Neural progenitor cell (in vitro differentiated cells): Measurements from ENCODE around the gene EFCAB6. TPM values are rescaled to one million over a fixed set of nuclear protein-coding genes. Genes with fewer than 3 reads are reported as not detected.

Experiments
- DNase-seq: peaks from one replicate; pipeline ENCODE4 v3.0.0-alpha.2; 2016; ENCODE audit warnings: low spot score
- H2AFZ ChIP-seq: fragments of 200-600 bp; sonication (generic); replicated peaks from 2 replicates; pipeline ENCODE4 v1.6.1; 2016; ENCODE audit warnings: antibody characterized with exemption
- H3F3A ChIP-seq: fragments of 200-600 bp; sonication (generic); 2 replicates; pipeline ENCODE4 v1.6.1; 2016; ENCODE audit warnings: antibody characterized with exemption, low read depth
- H3K27ac ChIP-seq: fragments of 200-600 bp; sonication (generic); 2 replicates; pipeline ENCODE4 v1.5.1; 2016; ENCODE audit warnings: mild to moderate bottlenecking
- H3K27me3 ChIP-seq: fragments of 200-600 bp; sonication (generic); 2 replicates; pipeline ENCODE4 v1.6.1; 2016; ENCODE audit warnings: mild to moderate bottlenecking, moderate library complexity
- H3K36me3 ChIP-seq: fragments of 200-600 bp; sonication (generic); 2 replicates; pipeline ENCODE4 v1.5.1; 2016
- H3K4me1 ChIP-seq: fragments of 200-600 bp; sonication (generic); 2 replicates; pipeline ENCODE4 v1.6.1; 2016; ENCODE audit warnings: mixed run types
- H3K4me2 ChIP-seq: fragments of 200-600 bp; sonication (generic); 2 replicates; pipeline ENCODE4 v1.6.1; 2016
- H3K4me3 ChIP-seq: fragments of 200-600 bp; sonication (generic); 2 replicates; pipeline ENCODE4 v1.5.1; 2016
- H3K79me2 ChIP-seq: fragments of 200-600 bp; sonication (generic); 2 replicates; pipeline ENCODE4 v1.6.1; 2016; ENCODE audit warnings: low read depth
- H3K9ac ChIP-seq: fragments of 200-600 bp; sonication (generic); 2 replicates; pipeline ENCODE4 v1.6.1; 2016
- H3K9me3 ChIP-seq: fragments of 200-600 bp; sonication (generic); 2 replicates; pipeline ENCODE4 v1.5.1; 2016; ENCODE audit warnings: low read depth
- H4K20me1 ChIP-seq: fragments of 200-600 bp; sonication (generic); 2 replicates; pipeline ENCODE4 v1.6.1; 2016; ENCODE audit warnings: low read depth
- H3K27ac Mint-ChIP-seq: 3 replicates; pipeline ENCODE4 v1.8.0; 2021; ENCODE audit warnings: mixed read lengths
- H3K27me3 Mint-ChIP-seq: 2 replicates; pipeline ENCODE4 v1.8.0; 2022; ENCODE audit warnings: low read depth, mild to moderate bottlenecking, inconsistent platforms, moderate library complexity, mixed read lengths; ENCODE audit not compliant: insufficient read depth
- H3K36me3 Mint-ChIP-seq: 3 replicates; pipeline ENCODE4 v1.8.0; 2021; ENCODE audit warnings: mixed read lengths
- H3K4me1 Mint-ChIP-seq: 3 replicates; pipeline ENCODE4 v1.8.0; 2021; ENCODE audit warnings: mixed read lengths
- H3K4me3 Mint-ChIP-seq: 3 replicates; pipeline ENCODE4 v1.8.0; 2021; ENCODE audit warnings: mild to moderate bottlenecking, moderate library complexity, mixed read lengths
- H3K9me3 Mint-ChIP-seq: 3 replicates; pipeline ENCODE4 v1.8.0; 2020; ENCODE audit warnings: mixed read lengths
- CTCF ChIP-seq: fragments of 200-600 bp; sonication (generic); IDR thresholded peaks from 2 replicates; pipeline ENCODE4 v1.5.1; 2017; ENCODE audit warnings: antibody characterized with exemption, mild to moderate bottlenecking
- EZH2 ChIP-seq: fragments of 200-600 bp; sonication (generic); IDR thresholded peaks from 2 replicates; pipeline ENCODE4 v1.6.1; 2017; ENCODE audit warnings: antibody characterized with exemption, mild to moderate bottlenecking, moderate library complexity
- EZH2phosphoT487 ChIP-seq: fragments of 200-600 bp; sonication (generic); IDR thresholded peaks from 2 replicates; pipeline ENCODE4 v1.6.1; 2017; ENCODE audit warnings: antibody characterized with exemption
- total RNA-seq: library from RNA; depleted of rRNA; stranded (reverse); fragments of >200 nt; gene quantifications from 2 replicates; pipeline ENCODE4 v1.2.3, GENCODE V29; 2015; ENCODE audit warnings: low replicate concordance

EFCAB6 gene
- total RNA-seq, 1 donor from 2014 or later = 4.9 TPM

DNA sequence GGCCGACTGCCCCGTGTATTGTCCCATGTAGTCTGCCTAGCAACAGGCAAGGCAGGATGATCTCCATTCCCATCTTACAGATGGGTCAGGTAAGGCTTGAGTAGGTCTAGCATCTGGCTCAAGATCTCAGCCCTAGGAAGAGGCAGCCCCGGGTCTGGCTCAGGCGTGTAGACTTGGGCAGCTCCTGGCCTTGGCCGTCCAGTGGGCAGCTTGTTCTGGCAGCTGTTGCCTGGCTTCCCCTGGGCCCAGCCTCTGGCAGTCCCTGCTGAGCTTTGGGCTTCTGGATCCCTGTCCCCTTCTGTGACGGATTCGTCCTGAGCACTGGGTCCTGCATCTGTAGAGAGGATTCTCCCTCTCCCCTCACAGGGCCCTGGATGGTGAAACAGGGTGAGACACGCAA, 327.9 kb downstream of the EFCAB6 start:
- Histone ChIP-seq H3K4me1 (peaks cover 8% of the 10 kb centered on the region), H4K20me1 (no peaks in the 10 kb centered on the region), H3K4me3 (no peak overlapping the region), H3K9me3 (no peaks in the 10 kb centered on the region), H3K79me2 (no peaks in the 10 kb centered on the region), H3K4me2 (no peak overlapping the region), H3K27ac (no peak overlapping the region), H3F3A (no peaks in the 10 kb centered on the region), H3K9ac (no peak overlapping the region), H2AFZ (no peak overlapping the region), H3K27me3 (no peaks in the 10 kb centered on the region), H3K36me3 (no peaks in the 10 kb centered on the region)
- Mint-ChIP-seq H3K27me3 (peaks cover 5% of the 10 kb centered on the region), H3K4me3 (no peak overlapping the region), H3K36me3 (no peaks in the 10 kb centered on the region), H3K27ac (no peak overlapping the region), H3K9me3 (no peaks in the 10 kb centered on the region), H3K4me1 (peaks cover 20% of the 10 kb centered on the region)
- DNase-seq = no peak
- TF ChIP-seq EZH2phosphoT487 = no peak
- TF ChIP-seq CTCF = no peak
- no peak for TF ChIP-seq EZH2

DNA sequence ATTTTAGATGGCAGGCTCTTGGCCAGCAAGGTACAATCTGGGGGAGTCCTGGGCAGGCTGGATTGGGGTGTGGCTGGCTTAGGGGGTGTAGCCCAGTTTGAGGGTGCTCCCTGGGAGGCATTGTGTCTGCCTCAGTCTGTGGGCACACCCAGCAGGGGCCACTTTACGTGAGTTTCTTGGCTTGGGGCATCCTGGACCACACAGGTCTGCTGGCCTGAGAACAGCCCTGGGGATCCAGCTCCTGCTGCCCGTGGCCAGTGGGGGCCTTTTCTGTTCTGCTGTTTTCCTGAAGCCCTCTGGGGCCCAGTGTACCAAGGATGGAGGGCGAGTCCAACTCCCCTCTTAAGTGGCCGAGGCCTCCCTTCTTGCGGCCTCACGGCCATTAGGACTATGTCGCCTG, 328.4 kb downstream of the EFCAB6 start:
- H4K20me1 ChIP-seq = no peaks in the 10 kb centered on the region

GRCh38 chr22:43483266-43483665, 328.8 kb downstream of the EFCAB6 start:
- no peak overlapping the region for H3K27ac Mint-ChIP-seq
- no peaks in the 10 kb centered on the region for H4K20me1 ChIP-seq
- H3K4me3 Mint-ChIP-seq = no peak overlapping the region
- no peak overlapping the region for H3K27ac ChIP-seq
- H3K4me1 Mint-ChIP-seq = peaks cover 15% of the 10 kb centered on the region
- H3K36me3 Mint-ChIP-seq = no peaks in the 10 kb centered on the region
- H3K9me3 ChIP-seq = no peaks in the 10 kb centered on the region
- no peak for TF ChIP-seq EZH2
- no peak overlapping the region for H3K4me2 ChIP-seq
- H3K4me3 ChIP-seq = no peak overlapping the region
- no peaks in the 10 kb centered on the region for H3F3A ChIP-seq
- no peak overlapping the region for H3K9ac ChIP-seq
- H3K27me3 ChIP-seq = no peaks in the 10 kb centered on the region
- H3K79me2 ChIP-seq = no peaks in the 10 kb centered on the region
- no peaks in the 10 kb centered on the region for H3K9me3 Mint-ChIP-seq
- no peak overlapping the region for H2AFZ ChIP-seq
- DNase-seq = no peak
- peaks cover 5% of the 10 kb centered on the region for H3K27me3 Mint-ChIP-seq
- H3K4me1 ChIP-seq = peaks cover 8% of the 10 kb centered on the region
- H3K36me3 ChIP-seq = no peaks in the 10 kb centered on the region

More for the DNA sequence above, 328.4 kb downstream of the EFCAB6 start:
- H3K27me3 ChIP-seq = no peaks in the 10 kb centered on the region
- no peak overlapping the region for H3K4me3 ChIP-seq
- TF ChIP-seq CTCF = no peak
- no peak for TF ChIP-seq EZH2
- no peak for TF ChIP-seq EZH2phosphoT487
- H2AFZ ChIP-seq = no peak overlapping the region
- H3K36me3 ChIP-seq = no peaks in the 10 kb centered on the region
- H3F3A ChIP-seq = no peaks in the 10 kb centered on the region
- H3K9ac ChIP-seq = no peak overlapping the region
- Mint-ChIP-seq H3K4me3 (no peak overlapping the region), H3K27ac (no peak overlapping the region), H3K27me3 (peaks cover 5% of the 10 kb centered on the region), H3K9me3 (no peaks in the 10 kb centered on the region), H3K36me3 (no peaks in the 10 kb centered on the region), H3K4me1 (peaks cover 19% of the 10 kb centered on the region)
- no peak overlapping the region for H3K27ac ChIP-seq
- no peak overlapping the region for H3K4me2 ChIP-seq
- no peaks in the 10 kb centered on the region for H3K79me2 ChIP-seq
- DNase-seq = no peak
- H3K4me1 ChIP-seq = peaks cover 8% of the 10 kb centered on the region
- H3K9me3 ChIP-seq = no peaks in the 10 kb centered on the region

DNA sequence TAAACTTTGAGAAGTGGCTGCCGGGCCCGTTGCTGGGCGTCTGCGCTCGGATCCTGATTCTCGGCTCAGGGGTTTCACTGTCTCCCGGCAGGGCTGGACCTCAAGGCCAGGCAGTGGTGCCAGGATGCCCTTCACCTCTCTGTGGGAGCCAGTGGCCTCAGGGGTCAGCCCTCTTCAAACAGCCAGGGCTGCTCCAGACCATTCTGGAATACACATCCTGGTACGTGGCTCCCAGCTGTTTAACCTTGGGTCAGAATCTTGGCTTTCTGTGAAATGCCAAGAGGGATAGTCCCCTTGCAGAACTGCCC, 329.8 kb downstream of the EFCAB6 start:
- Histone ChIP-seq H3K4me1 (peaks cover 8% of the 10 kb centered on the region), H3K27ac (no peak overlapping the region), H3K36me3 (no peaks in the 10 kb centered on the region), H3F3A (no peaks in the 10 kb centered on the region), H3K27me3 (no peaks in the 10 kb centered on the region), H3K79me2 (no peaks in the 10 kb centered on the region), H3K9ac (no peak overlapping the region), H2AFZ (no peak overlapping the region), H3K4me3 (no peak overlapping the region), H4K20me1 (no peaks in the 10 kb centered on the region), H3K4me2 (no peak overlapping the region), H3K9me3 (no peaks in the 10 kb centered on the region)
- Mint-ChIP-seq H3K4me1 (peaks cover 12% of the 10 kb centered on the region), H3K27me3 (peaks cover 5% of the 10 kb centered on the region), H3K4me3 (no peak overlapping the region), H3K36me3 (no peaks in the 10 kb centered on the region), H3K9me3 (no peaks in the 10 kb centered on the region), H3K27ac (no peak overlapping the region)
- no peak for TF ChIP-seq EZH2
- TF ChIP-seq CTCF = no peak
- no peak for TF ChIP-seq EZH2phosphoT487
- no peak for DNase-seq
